ENCODE data around the gene RTL3.

DNA sequence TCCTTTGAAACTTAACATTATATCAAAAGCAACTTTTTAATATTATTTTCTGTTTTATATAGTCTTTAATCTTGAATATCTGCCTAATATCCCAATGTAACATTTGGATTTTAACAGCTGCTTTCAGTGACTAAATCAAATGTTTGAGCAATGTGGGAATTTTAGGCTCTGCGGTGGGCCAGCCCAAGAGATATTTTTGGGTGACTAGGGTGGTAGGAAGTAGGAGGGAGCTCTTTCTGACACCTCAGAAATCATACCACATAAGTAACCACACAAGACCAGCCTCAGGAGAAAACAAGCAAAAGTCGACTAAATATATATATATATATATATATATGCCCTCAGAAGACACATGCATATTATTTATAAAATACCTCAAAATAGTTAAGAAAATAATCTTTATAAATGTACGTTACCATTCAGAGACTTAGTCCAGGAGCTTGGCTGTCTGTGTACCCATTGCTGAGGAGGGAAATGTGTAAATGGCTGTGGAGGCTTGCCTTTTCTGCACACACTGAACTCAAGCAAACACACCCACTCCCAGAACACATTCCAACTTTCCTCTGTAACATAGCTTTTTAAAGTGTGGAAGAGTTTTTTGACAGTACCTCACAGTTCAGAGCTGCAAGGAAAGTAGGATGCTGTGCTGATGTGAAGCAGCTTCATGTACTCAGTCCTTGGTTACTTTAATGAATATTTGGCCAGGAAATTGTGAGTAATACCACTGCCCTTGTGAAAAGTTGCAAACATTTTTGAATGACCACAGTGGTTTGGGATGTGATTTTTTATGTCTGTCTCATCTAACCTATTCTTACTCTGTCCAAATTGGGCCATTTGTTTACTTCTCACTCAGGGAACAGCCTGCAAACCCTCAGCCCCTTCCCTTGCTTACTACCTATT is at the start of gene RTL3:
- no peak for TF ChIP-seq CTCF (IDR thresholded peaks at IDR 0.05)
- TF ChIP-seq POLR2A (IDR thresholded peaks at IDR 0.05): no peak

Measured in adrenal gland (tissue), 5 donors.